Gastroesophageal sphincter (tissue), 4 donors: ENCODE data around the gene HLA-DMA. TPM values are rescaled to one million over a fixed set of nuclear protein-coding genes. Genes with fewer than 3 reads are reported as not detected.

Experiments used
- ATAC-seq: fragments of 150-250 bp; one replicate; pipeline ENCODE4 v1.9.1; 2016; ENCODE audit warnings: mild to moderate bottlenecking, moderate library complexity
- H3K27ac ChIP-seq, 4 donors: fragments of 200-600 bp; sonication (generic) in 3 of 4; 1 replicate in 3 of 4; 2 replicates in 1 of 4; pipeline ENCODE4 v1.5.1; 2016 to 2019
- H3K27me3 ChIP-seq: fragments of 200-600 bp; sonication (generic); one replicate; pipeline ENCODE4 v1.5.1; 2019
- H3K36me3 ChIP-seq, 2 donors: fragments of 200-600 bp; sonication (generic); one replicate each; pipeline ENCODE4 v1.5.1; 2019; ENCODE audit warnings: control low read depth in 1 of 2
- H3K4me1 ChIP-seq, 3 donors: fragments of 200-600 bp; sonication (generic); 1 replicate in 2 of 3; 2 replicates in 1 of 3; pipeline ENCODE4 v1.5.1; 2016 to 2019; ENCODE audit warnings: control low read depth in 2 of 3
- H3K4me3 ChIP-seq, 2 donors: fragments of 200-600 bp; sonication (generic); one replicate each; pipeline ENCODE4 v1.5.1; 2019; ENCODE audit warnings: mild to moderate bottlenecking in 1 of 2, moderate library complexity in 1 of 2
- H3K9me3 ChIP-seq, 3 donors: fragments of 200-600 bp; sonication (generic); one replicate each; pipeline ENCODE4 v1.5.1; 2017 to 2019; ENCODE audit warnings: control low read depth in 2 of 3
- CTCF ChIP-seq, 4 experiments: fragments of 200-600 bp in 2 of 4; fragments of 450-650 bp in 2 of 4; sonication (generic) in 1 of 4; IDR thresholded peaks; one replicate each; pipeline ENCODE4 v1.5.1; 2017 to 2019; ENCODE audit warnings: antibody characterized with exemption in 4 of 4, mild to moderate bottlenecking in 2 of 4, moderate library complexity in 2 of 4
- EP300 ChIP-seq: sonication (generic); formaldehyde crosslinking; IDR thresholded peaks from one replicate; pipeline ENCODE4 v1.6.1; 2017; ENCODE audit warnings: antibody characterized with exemption, mild to moderate bottlenecking
- POLR2A ChIP-seq, 2 donors: fragments of 450-650 bp; IDR thresholded peaks; one replicate each; pipeline ENCODE4 v1.6.1; 2017; ENCODE audit warnings: antibody characterized with exemption in 2 of 2, mild to moderate bottlenecking in 2 of 2, moderate library complexity in 1 of 2
- POLR2AphosphoS5 ChIP-seq: sonication (generic); formaldehyde crosslinking; IDR thresholded peaks from one replicate; pipeline ENCODE4 v1.6.1; 2017; ENCODE audit warnings: antibody characterized with exemption
- WGBS, 2 donors: methylation state at CpG; one replicate each; pipeline ENCODE4 v1.1.5; 2018; ENCODE audit warnings: low coverage in 1 of 2; 5-methylcytosine and 5-hydroxymethylcytosine counted together
- total RNA-seq, 4 donors: library from RNA; depleted of rRNA; stranded (reverse); fragments of >200 nt; gene quantifications; one replicate each; pipeline ENCODE4 v1.1.0, GENCODE V29; 2016

Gene HLA-DMA
- total RNA-seq, 4 donors from 2014 or later: 5.8 to 43.8 (median 15.8) TPM

GRCh38 chr6:32962213-32962826 is 9.4 kb upstream of the HLA-DMA start:
- no peaks in the 10 kb centered on the region for H3K36me3 ChIP-seq
- ATAC-seq: no peak
- no peaks in the 10 kb centered on the region for H3K27me3 ChIP-seq
- no peak overlapping the region for H3K27ac ChIP-seq
- TF ChIP-seq POLR2AphosphoS5: no peak
- no peaks in the 10 kb centered on the region for H3K9me3 ChIP-seq
- 44 to 81% methylated on average over 1 of the region's 1 CpG for WGBS, 2 donors
- H3K4me1 ChIP-seq: peaks cover 2 to 18% (median 4%) of the 10 kb centered on the region in 3 donors
- H3K4me3 ChIP-seq: no peak overlapping the region

GRCh38 chr6:32960563-32960962 is 7.7 kb upstream of the HLA-DMA start:
- TF ChIP-seq POLR2AphosphoS5: no peak
- TF ChIP-seq EP300: no peak
- no peak for TF ChIP-seq POLR2A (IDR thresholded peaks at IDR 0.05)
- no peak for TF ChIP-seq CTCF (IDR thresholded peaks at IDR 0.05)
- no peak for ATAC-seq
- no peaks in the 10 kb centered on the region for H3K36me3 ChIP-seq
- peaks cover 0 to under 1% (median 0%) of the 10 kb centered on the region in 3 donors for H3K4me1 ChIP-seq
- no peak overlapping the region for H3K27ac ChIP-seq
- H3K4me3 ChIP-seq: no peak overlapping the region
- no peaks in the 10 kb centered on the region for H3K9me3 ChIP-seq
- H3K27me3 ChIP-seq: no peaks in the 10 kb centered on the region
- WGBS, 2 donors: 80 to 94% methylated on average over 1 to 5 of the region's 5 CpGs

- TF ChIP-seq CTCF (IDR thresholded peaks at IDR 0.05): no peak
- no peak for TF ChIP-seq POLR2A (IDR thresholded peaks at IDR 0.05)
- TF ChIP-seq POLR2AphosphoS5: no peak
- Histone ChIP-seq H3K27ac (no peak overlapping the region), H3K36me3 (no peaks in the 10 kb centered on the region), H3K9me3 (no peaks in the 10 kb centered on the region), H3K27me3 (no peaks in the 10 kb centered on the region), H3K4me3 (no peak overlapping the region), H3K4me1 (peaks cover 0 to 19% (median 0%) of the 10 kb centered on the region in 3 donors)
- 78 to 88% methylated on average over 2 of the region's 2 CpGs for WGBS, 2 donors
- no peak for ATAC-seq
Observed at GRCh38 chr6:32956176-32956575, 3.3 kb upstream of the HLA-DMA start.

- H3K27me3 ChIP-seq: no peaks in the 10 kb centered on the region
- H3K36me3 ChIP-seq: no peaks in the 10 kb centered on the region
- TF ChIP-seq EP300 (no peak), POLR2AphosphoS5 (no peak), CTCF (IDR thresholded peaks at IDR 0.05) (no peak), POLR2A (IDR thresholded peaks at IDR 0.05) (no peak)
- H3K4me1 ChIP-seq: peaks cover 0 to 19% (median 0%) of the 10 kb centered on the region in 3 donors
- H3K4me3 ChIP-seq: no peak overlapping the region
- ATAC-seq: no peak
- H3K9me3 ChIP-seq: no peaks in the 10 kb centered on the region
- WGBS, 2 donors: 44 to 49% methylated on average over 2 to 3 of the region's 3 CpGs
- no peak overlapping the region for H3K27ac ChIP-seq
Observed at GRCh38 chr6:32954986-32955802, 2.3 kb upstream of the HLA-DMA start.

- no peak for ATAC-seq
- H3K9me3 ChIP-seq: no peaks in the 10 kb centered on the region
- no peak overlapping the region for H3K27ac ChIP-seq
- no peak overlapping the region for H3K4me3 ChIP-seq
- no peaks in the 10 kb centered on the region for H3K27me3 ChIP-seq
- H3K4me1 ChIP-seq: peaks cover 0 to 19% (median 0%) of the 10 kb centered on the region in 3 donors
- TF ChIP-seq POLR2A (IDR thresholded peaks at IDR 0.05) (no peak), CTCF (IDR thresholded peaks at IDR 0.05) (no peak), EP300 (no peak), POLR2AphosphoS5 (no peak)
- no peaks in the 10 kb centered on the region for H3K36me3 ChIP-seq
- 80 to 100% methylated on average over 3 to 4 of the region's 4 CpGs for WGBS, 2 donors
Observed at GRCh38 chr6:32954267-32954666, 1.4 kb upstream of the HLA-DMA start.
